NCI-H1436 (cell line): Measurements from ENCODE around the gene LSP1.
A peak's percentile ranks its signal among the peaks of the same experiment; 100 is the strongest.

Experiments
- DNase-seq: peaks from one replicate; lab custom pipeline; 2025; lab: John Stamatoyannopoulos, UW

The LSP1 gene

GRCh38 chr11:1837171-1838076 lies 15.5 kb upstream of the LSP1 start:
- DNase-seq: peak; percentile 11

GRCh38 chr11:1838077-1838425 lies 14.8 kb upstream of the LSP1 start:
- no peak for DNase-seq

- no peak for DNase-seq
These were observed 14.3 kb upstream of the LSP1 start, which contains the start of gene TNNI2 for GRCh38 chr11:1838426-1839144. TNNI2 (plus strand) TSS chr11:1838981; CDS start chr11:1839697, 716 bp downstream.

- no peak for DNase-seq
These were observed 13.5 kb upstream of the LSP1 start for GRCh38 chr11:1839204-1839923.

GRCh38 chr11:1839924-1840779 lies 12.7 kb upstream of the LSP1 start:
- DNase-seq: no peak

- no peak for DNase-seq
These were observed 12.0 kb upstream of the LSP1 start for GRCh38 chr11:1840780-1841480.

GRCh38 chr11:1841511-1842148 lies 11.3 kb upstream of the LSP1 start:
- no peak for DNase-seq

- no peak for DNase-seq
These were observed 10.5 kb upstream of the LSP1 start for GRCh38 chr11:1842149-1843097.

- no peak for DNase-seq
These were observed 9.8 kb upstream of the LSP1 start for GRCh38 chr11:1843098-1843473.

GRCh38 chr11:1843796-1844195 lies 9.1 kb upstream of the LSP1 start:
- DNase-seq: no peak

- DNase-seq: no peak
These were observed 8.4 kb upstream of the LSP1 start for GRCh38 chr11:1844221-1845094.

GRCh38 chr11:1845095-1845429 lies 7.8 kb upstream of the LSP1 start:
- DNase-seq: no peak

GRCh38 chr11:1845561-1846452 lies 7.1 kb upstream of the LSP1 start:
- DNase-seq: no peak

- DNase-seq: no peak
These were observed 6.4 kb upstream of the LSP1 start for GRCh38 chr11:1846453-1846932.

GRCh38 chr11:1847006-1847735 lies 5.7 kb upstream of the LSP1 start:
- DNase-seq: no peak

GRCh38 chr11:1847926-1848639 lies 4.8 kb upstream of the LSP1 start:
- no peak for DNase-seq
